H1 (cell line): ENCODE measurements around the gene CAPZB. TPM values are rescaled to one million over a fixed set of nuclear protein-coding genes. Genes with fewer than 3 reads are reported as not detected.
A peak's percentile ranks its signal among the peaks of the same experiment; 100 is the strongest.

ENCODE experiments used
- CTCF ChIA-PET: fragments of 300-600 bp; sonication (Branson Sonifier 250); formaldehyde crosslinking; loops from one replicate; lab custom pipeline; 2021; ENCODE audit not compliant: partially characterized antibody; lab: Charles Lee
- POLR2A ChIA-PET: fragments of 300-600 bp; sonication (Branson Sonifier 250); formaldehyde crosslinking; loops from one replicate; lab custom pipeline; 2021; ENCODE audit warnings: inconsistent platforms; ENCODE audit not compliant: partially characterized antibody; lab: Charles Lee
- DNase-seq, 2 experiments: peaks; one replicate each; pipeline versions ENCODE4 v3.0.0 to v3.0.0-alpha.2; 2010 to 2022; ENCODE audit warnings: low spot score in 2 of 2, low read depth in 1 of 2, mixed read lengths in 1 of 2
- FAIRE-seq: peaks from 2 replicates; lab custom pipeline; 2011; peaks lifted over from hg19 to GRCh38; lab: Jason Lieb, UNC
- H2AFZ ChIP-seq: 2 replicates; pipeline ENCODE4 v1.8.1; 2012; ENCODE audit warnings: low read length, inconsistent platforms
- H2AK5ac ChIP-seq: 2 replicates; pipeline ENCODE4 v1.6.1; 2013; ENCODE audit warnings: low read depth, low read length
- H2BK120ac ChIP-seq: replicated peaks from 2 replicates; pipeline ENCODE3; 2013; ENCODE audit warnings: low read depth, low read length, inconsistent platforms
- H2BK12ac ChIP-seq: 2 replicates; pipeline ENCODE4 v1.6.1; 2013; ENCODE audit warnings: low read depth, low read length
- H2BK15ac ChIP-seq: 2 replicates; pipeline ENCODE4 v1.6.1; 2013; ENCODE audit warnings: low read length
- H2BK20ac ChIP-seq: 2 replicates; pipeline ENCODE4 v1.6.1; 2013; ENCODE audit warnings: low read length
- H2BK5ac ChIP-seq: 2 replicates; pipeline ENCODE4 v1.6.1; 2013; ENCODE audit warnings: low read depth, low read length
- H3K14ac ChIP-seq: 2 replicates; pipeline ENCODE4 v1.6.1; 2013; ENCODE audit warnings: inconsistent platforms; ENCODE audit not compliant: insufficient read length
- H3K18ac ChIP-seq: 2 replicates; pipeline ENCODE4 v1.6.1; 2013; ENCODE audit warnings: low read length; ENCODE audit errors: extremely low read depth
- H3K23ac ChIP-seq: 2 replicates; pipeline ENCODE4 v1.6.1; 2013; ENCODE audit warnings: inconsistent platforms; ENCODE audit not compliant: insufficient read length
- H3K23me2 ChIP-seq: 2 replicates; pipeline ENCODE4 v1.6.1; 2013; ENCODE audit warnings: low read depth, low read length
- H3K27ac ChIP-seq: 2 replicates; pipeline ENCODE4 v1.6.1; 2011; ENCODE audit warnings: low read depth, low read length, inconsistent platforms
- H3K27me3 ChIP-seq, 4 experiments: replicated peaks in 1 of 4; 1 replicate in 1 of 4; 2 replicates in 3 of 4; pipeline versions ENCODE4 v1.6.1 to v1.8.1; 2011 to 2013; ENCODE audit warnings: low read length in 3 of 4, mild to moderate bottlenecking in 3 of 4, inconsistent platforms in 2 of 4, mixed read lengths in 2 of 4, moderate library complexity in 1 of 4; ENCODE audit not compliant: control insufficient read depth in 3 of 4, insufficient read depth in 3 of 4; ENCODE audit errors: extremely low read depth in 1 of 4
- H3K36me3 ChIP-seq, 4 experiments: 2 replicates each; pipeline versions ENCODE4 v1.6.1 to v1.8.1; 2011 to 2013; ENCODE audit warnings: mild to moderate bottlenecking in 4 of 4, low read length in 3 of 4, moderate library complexity in 2 of 4, control low read depth in 1 of 4, inconsistent platforms in 1 of 4; ENCODE audit not compliant: insufficient read depth in 4 of 4, control insufficient read depth in 2 of 4
- H3K4ac ChIP-seq: replicated peaks from 2 replicates; pipeline ENCODE3; 2013; ENCODE audit warnings: low read length, low read depth, mixed read lengths, inconsistent platforms; ENCODE audit not compliant: insufficient read length
- H3K4me1 ChIP-seq, 4 experiments: replicated peaks in 1 of 4; 1 replicate in 1 of 4; 2 replicates in 3 of 4; pipeline versions ENCODE4 v1.6.1 to v1.8.1; 2011 to 2013; ENCODE audit warnings: low read length in 3 of 4, inconsistent platforms in 2 of 4, mixed read lengths in 1 of 4; ENCODE audit not compliant: insufficient read depth in 4 of 4, control insufficient read depth in 3 of 4
- H3K4me2 ChIP-seq, 2 experiments: 2 replicates each; pipeline versions ENCODE4 v1.6.1 to v1.8.1; 2011 to 2013; ENCODE audit warnings: low read depth in 2 of 2, low read length in 2 of 2, control low read depth in 1 of 2, inconsistent platforms in 1 of 2, mild to moderate bottlenecking in 1 of 2; ENCODE audit not compliant: insufficient read depth in 1 of 2
- H3K4me3 ChIP-seq, 4 experiments: fragments of 200-600, 300-600 bp in 1 of 4; sonication (generic), shearing (Covaris generic), sonication (Bioruptor Twin) in 1 of 4; 2 replicates each; pipeline versions ENCODE4 v1.5.1 to v1.8.1; 2011 to 2016; ENCODE audit warnings: low read length in 4 of 4, low read depth in 3 of 4, control low read depth in 2 of 4, inconsistent platforms in 2 of 4, mild to moderate bottlenecking in 2 of 4, mixed read lengths in 1 of 4, moderate library complexity in 1 of 4; ENCODE audit not compliant: insufficient read depth in 2 of 4; ENCODE audit errors: extremely low read depth in 1 of 4
- H3K56ac ChIP-seq: replicated peaks from 2 replicates; pipeline ENCODE3; 2013; ENCODE audit warnings: low read depth, mild to moderate bottlenecking, mixed read lengths, low read length, inconsistent platforms; ENCODE audit not compliant: insufficient read length
- H3K79me1 ChIP-seq: 2 replicates; pipeline ENCODE4 v1.6.1; 2013; ENCODE audit warnings: low read depth, low read length, control low read depth
- H3K79me2 ChIP-seq, 2 experiments: 2 replicates each; pipeline versions ENCODE4 v1.6.1 to v1.8.1; 2012 to 2013; ENCODE audit warnings: low read length in 2 of 2, mild to moderate bottlenecking in 2 of 2, inconsistent platforms in 1 of 2; ENCODE audit not compliant: insufficient read depth in 2 of 2, control insufficient read depth in 1 of 2
- H3K9ac ChIP-seq, 4 experiments: replicated peaks in 1 of 4; 1 replicate in 1 of 4; 2 replicates in 3 of 4; pipeline versions ENCODE4 v1.6.1 to v1.8.1; 2011 to 2013; ENCODE audit warnings: low read depth in 3 of 4, low read length in 3 of 4, control low read depth in 2 of 4, mild to moderate bottlenecking in 2 of 4, moderate library complexity in 2 of 4, inconsistent platforms in 1 of 4; ENCODE audit errors: extremely low read depth in 1 of 4
- H3K9me3 ChIP-seq, 2 experiments: 2 replicates each; pipeline versions ENCODE4 v1.6.1 to v1.8.1; 2012 to 2013; ENCODE audit warnings: mild to moderate bottlenecking in 2 of 2, moderate library complexity in 2 of 2, control low read depth in 1 of 2, inconsistent platforms in 1 of 2, low read depth in 1 of 2, low read length in 1 of 2, mixed read lengths in 1 of 2; ENCODE audit not compliant: insufficient read depth in 2 of 2
- H4K20me1 ChIP-seq, 2 experiments: replicated peaks in 1 of 2; 2 replicates each; pipeline versions ENCODE3 to v1.8.1; 2011 to 2013; ENCODE audit warnings: inconsistent platforms in 2 of 2, low read length in 2 of 2, mild to moderate bottlenecking in 1 of 2; ENCODE audit not compliant: insufficient read depth in 2 of 2, control insufficient read depth in 1 of 2
- H4K5ac ChIP-seq: 2 replicates; pipeline ENCODE4 v1.6.1; 2013; ENCODE audit warnings: low read length, low read depth, mixed read lengths, inconsistent platforms; ENCODE audit not compliant: insufficient read length
- H4K8ac ChIP-seq: 2 replicates; pipeline ENCODE4 v1.8.0; 2013; ENCODE audit warnings: mild to moderate bottlenecking, moderate library complexity, low read length, inconsistent platforms; ENCODE audit not compliant: insufficient read depth; ENCODE audit errors: extremely low read depth
- H4K91ac ChIP-seq: replicated peaks from 2 replicates; pipeline ENCODE3; 2013; ENCODE audit warnings: low read length, mixed read lengths, inconsistent platforms; ENCODE audit not compliant: insufficient read length
- EP300 ChIP-seq, 2 experiments: IDR thresholded peaks; 1 replicate in 1 of 2; 2 replicates in 1 of 2; pipeline ENCODE4 v1.6.1; 2011 to 2012; ENCODE audit warnings: low read depth in 2 of 2, low read length in 2 of 2, mild to moderate bottlenecking in 2 of 2, borderline replicate concordance in 1 of 2, inconsistent platforms in 1 of 2, moderate library complexity in 1 of 2
- EZH2 ChIP-seq: fragments of 200-600 bp; sonication (generic); IDR thresholded peaks from 2 replicates; pipeline ENCODE4 v1.7.1; 2012; ENCODE audit warnings: low read depth, mild to moderate bottlenecking, moderate library complexity, low read length, inconsistent platforms; ENCODE audit not compliant: severe bottlenecking
- FOSL1 ChIP-seq: IDR thresholded peaks from 2 replicates; pipeline ENCODE4 v1.6.1; 2011; ENCODE audit warnings: mild to moderate bottlenecking, low read depth, low read length, moderate library complexity; ENCODE audit not compliant: insufficient read depth
- MAFK ChIP-seq: IDR thresholded peaks from 2 replicates; pipeline ENCODE4 v1.6.1; 2012; ENCODE audit warnings: low read depth, mild to moderate bottlenecking, improper control_type of control experiment, low read length
- SIRT6 ChIP-seq: IDR thresholded peaks from one replicate; pipeline ENCODE4 v1.7.1; 2012; ENCODE audit warnings: low read length, inconsistent platforms
- SP1 ChIP-seq: IDR thresholded peaks from 2 replicates; pipeline ENCODE4 v1.6.1; 2011; ENCODE audit warnings: low read depth, low read length
- WGBS, 2 experiments: shearing (Covaris generic) in 1 of 2; methylation state at CpG; one replicate each; pipeline versions ENCODE4 v1.1.6 to v1.1.7; 2013 to 2015; ENCODE audit warnings: low lambda C conversion rate in 2 of 2, mixed read lengths in 2 of 2, inconsistent platforms in 1 of 2, low coverage in 1 of 2, missing lambda C conversion rate in 1 of 2; ENCODE audit not compliant: insufficient replicate concordance in 2 of 2, insufficient coverage in 1 of 2, insufficient read length in 1 of 2; ENCODE audit errors: extremely low coverage in 1 of 2, missing lambda C conversion rate in 1 of 2; 5-methylcytosine and 5-hydroxymethylcytosine counted together
- polyA plus RNA-seq, 7 experiments: library from polyadenylated mRNA; depleted of rRNA in 3 of 7; stranded (reverse) in 5 of 7; unstranded in 2 of 7; fragments of >200 nt in 5 of 7; fragments of 200-250 nt in 2 of 7; gene quantifications; 1 replicate in 5 of 7; 2 replicates in 1 of 7; 4 replicates in 1 of 7; pipeline versions ENCODE4 v1.2.1 to v1.2.3, GENCODE V29; 2011 to 2013; ENCODE audit warnings: missing spikeins in 2 of 7, mixed read lengths in 2 of 7
- total RNA-seq: library from RNA; stranded (reverse); fragmentation: NEBNext Ultra II Directional; extraction: Animal tissue kit (Norgen Biotek cat#: 25700); gene quantifications from 2 replicates; pipeline ENCODE4 v1.2.1, GENCODE V29; 2021

Gene CAPZB
- total and polyA plus RNA-seq, 2 of the 8 experiments (the other 6 are each of a cell fraction or from before 2014, with no cell fraction given) = 162 to 371 TPM

DNA sequence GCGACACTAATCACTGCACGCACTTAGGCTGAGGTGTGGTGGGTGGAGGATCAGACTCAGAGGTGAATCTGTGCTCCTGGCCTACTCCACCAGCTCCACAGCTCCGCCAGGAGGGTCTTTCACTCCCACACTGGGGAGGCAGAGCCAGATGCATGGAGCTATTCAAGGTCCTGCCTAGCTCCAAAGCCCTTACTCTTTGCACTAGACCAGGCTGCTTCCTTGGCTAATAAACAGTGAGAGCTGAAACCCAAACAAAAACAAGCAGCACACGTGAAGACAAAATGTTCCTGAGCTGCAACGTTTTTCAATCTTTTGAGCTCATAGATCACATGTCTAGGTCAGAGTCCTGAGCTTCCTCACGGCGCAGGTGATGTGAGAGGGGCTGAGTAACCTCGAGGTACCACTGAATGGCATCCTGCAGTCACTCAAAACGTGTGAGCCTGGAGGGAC lies 19.2 kb downstream of the CAPZB start:
- 77% methylated on average over 9 of the region's 9 CpGs; no CpG with 5 or more reads in 1 of the 2 experiments for WGBS, 2 experiments
- no peak overlapping the region for H3K23ac ChIP-seq
- CTCF ChIA-PET = interaction anchor here (0.6 to 7.8 kb wide), 14 partner anchors 9 to 194 kb away, joined by 3 to 53 read pairs (median 3); no protein-coding TSS in a partner anchor
- H3K9ac ChIP-seq = peak overlapping the region in 1 of 4 experiments; percentile 38; a peak in 1 of 7 replicates
- TF ChIP-seq MAFK (no peak), SP1 (no peak), FOSL1 (no peak), EP300 (IDR thresholded peaks at IDR 0.05; ENCODE audit: borderline replicate concordance in 1 of 2, low read depth in 2 of 2, low read length in 2 of 2) (no peak), SIRT6 (no peak), EZH2 (no peak)
- peaks cover 50 to 56% of the 10 kb centered on the region in 2 experiments for H4K20me1 ChIP-seq
- no peak overlapping the region for H2BK120ac ChIP-seq
- H4K91ac ChIP-seq = no peak overlapping the region
- peaks cover 22 to 95% of the 10 kb centered on the region in 2 experiments for H3K79me2 ChIP-seq
- no peaks in the 10 kb centered on the region for H3K9me3 ChIP-seq
- no peak overlapping the region for H2BK5ac ChIP-seq
- H3K4me2 ChIP-seq = no peak overlapping the region; a peak in 1 of 4 replicates
- no peaks in the 10 kb centered on the region for H3K23me2 ChIP-seq
- peak overlapping the region; percentile 60 for H3K18ac ChIP-seq
- H3K4me3 ChIP-seq = no peak overlapping the region
- POLR2A ChIA-PET = interaction anchor here (9.3 kb wide), 1 partner anchor 16 kb away, joined by 86 read pairs; no protein-coding TSS in a partner anchor
- no peak for FAIRE-seq
- no peak for DNase-seq
- H2BK20ac ChIP-seq = no peak overlapping the region
- no peak overlapping the region for H4K8ac ChIP-seq
- no peaks in the 10 kb centered on the region for H3K27me3 ChIP-seq
- no peak overlapping the region for H4K5ac ChIP-seq
- H2BK15ac ChIP-seq = peak overlapping the region; percentile 72; the same call in 1 of the 2 replicates
- H2BK12ac ChIP-seq = no peak overlapping the region
- H3K4ac ChIP-seq = no peak overlapping the region
- H3K4me1 ChIP-seq = peaks cover 14 to 39% (median 28%) of the 10 kb centered on the region in 4 experiments
- no peak overlapping the region for H2AK5ac ChIP-seq
- H3K56ac ChIP-seq = no peak overlapping the region
- H3K14ac ChIP-seq = no peak overlapping the region
- peaks cover 46% of the 10 kb centered on the region for H3K79me1 ChIP-seq
- no peak overlapping the region for H2AFZ ChIP-seq
- no peaks in the 10 kb centered on the region; a peak in 1 of 8 replicates for H3K36me3 ChIP-seq
- no peak overlapping the region for H3K27ac ChIP-seq
